Fibroblast of lung (primary cell): ENCODE measurements around the gene HS3ST2. TPM values are rescaled to one million over a fixed set of nuclear protein-coding genes. Genes with fewer than 3 reads are reported as not detected.

Source experiments
- DNase-seq, 2 donors: peaks; one replicate each; pipeline versions ENCODE4 v3.0.0 to v3.0.0-alpha.2; 2010; ENCODE audit warnings: low read depth in 2 of 2
- H2AFZ ChIP-seq: 2 replicates; pipeline ENCODE4 v1.5.1; 2012; ENCODE audit warnings: low read length, control low read depth, inconsistent platforms
- H3K27ac ChIP-seq: 2 replicates; pipeline ENCODE4 v1.5.1; 2011; ENCODE audit warnings: low read length, control low read depth; ENCODE audit not compliant: insufficient read depth
- H3K27me3 ChIP-seq: 2 replicates; pipeline ENCODE4 v1.5.1; 2011; ENCODE audit warnings: mild to moderate bottlenecking, low read length; ENCODE audit not compliant: control insufficient read depth, insufficient read depth
- H3K36me3 ChIP-seq: 2 replicates; pipeline ENCODE4 v1.5.1; 2011; ENCODE audit warnings: low read length; ENCODE audit not compliant: control insufficient read depth, insufficient read depth
- H3K4me1 ChIP-seq: 2 replicates; pipeline ENCODE4 v1.5.1; 2011; ENCODE audit warnings: low read length; ENCODE audit not compliant: control insufficient read depth, insufficient read depth; ENCODE audit errors: extremely low read depth
- H3K4me2 ChIP-seq: 2 replicates; pipeline ENCODE4 v1.5.1; 2011; ENCODE audit warnings: low read length, control low read depth; ENCODE audit not compliant: insufficient read depth; ENCODE audit errors: extremely low read depth
- H3K4me3 ChIP-seq, 4 experiments: fragments of 200-600 bp in 1 of 4; sonication (generic) in 1 of 4; replicated peaks in 1 of 4; 2 replicates each; pipeline ENCODE4 v1.5.1; 2011 to 2016; ENCODE audit warnings: low read length in 4 of 4, low read depth in 3 of 4, mild to moderate bottlenecking in 3 of 4, control low read depth in 2 of 4, inconsistent platforms in 1 of 4, mixed read lengths in 1 of 4; ENCODE audit not compliant: insufficient read depth in 1 of 4; ENCODE audit errors: control extremely low read depth in 1 of 4
- H3K79me2 ChIP-seq: 2 replicates; pipeline ENCODE4 v1.5.1; 2012; ENCODE audit warnings: mild to moderate bottlenecking, low read length, inconsistent platforms; ENCODE audit not compliant: control insufficient read depth, insufficient read depth
- H3K9ac ChIP-seq: 2 replicates; pipeline ENCODE4 v1.5.1; 2011; ENCODE audit warnings: mild to moderate bottlenecking, low read length, control low read depth; ENCODE audit not compliant: insufficient read depth
- H3K9me3 ChIP-seq: 2 replicates; pipeline ENCODE4 v1.5.1; 2012; ENCODE audit warnings: low read depth, low read length; ENCODE audit not compliant: control insufficient read depth, insufficient read depth
- H4K20me1 ChIP-seq: 2 replicates; pipeline ENCODE4 v1.5.1; 2011; ENCODE audit warnings: low read length; ENCODE audit not compliant: control insufficient read depth, insufficient read depth; ENCODE audit errors: extremely low read depth
- EZH2 ChIP-seq: IDR thresholded peaks from 2 replicates; pipeline ENCODE4 v1.5.1; 2012; ENCODE audit warnings: low read length, control low read depth, mild to moderate bottlenecking; ENCODE audit errors: missing control alignments
- polyA plus RNA-seq, 2 donors: library from polyadenylated mRNA; depleted of rRNA in 1 of 2; stranded (reverse) in 1 of 2; unstranded in 1 of 2; fragments of >200 nt; gene quantifications; 2 replicates each; pipeline ENCODE4 v1.2.1, GENCODE V29; 2011 to 2012; ENCODE audit warnings: missing spikeins in 1 of 2
- total RNA-seq: library from RNA; depleted of rRNA; stranded (reverse); fragments of >200 nt; gene quantifications from 2 replicates; pipeline ENCODE4 v1.2.1, GENCODE V29; 2014
- TF ChIP-seq, protein P1 (sequence below), 2 donors: IDR thresholded peaks in 1 of 2; conservative IDR thresholded peaks in 1 of 2; 1 replicate in 1 of 2; 2 replicates in 1 of 2; pipeline ENCODE4 v1.5.1; 2011 to 2012; ENCODE audit warnings: low read length in 2 of 2, control low read depth in 1 of 2, inconsistent platforms in 1 of 2, low read depth in 1 of 2, mild to moderate bottlenecking in 1 of 2

HS3ST2 gene
- total and polyA plus RNA-seq, 2 donors (not counting 1 experiment from before 2014, with no cell fraction given): not detected

GRCh38 chr16:22924492-22924891 lies 110.5 kb downstream of the HS3ST2 start:
- Histone ChIP-seq H3K27me3 (no peaks in the 10 kb centered on the region), H3K9me3 (no peaks in the 10 kb centered on the region), H4K20me1 (no peaks in the 10 kb centered on the region), H2AFZ (no peak overlapping the region), H3K4me1 (no peaks in the 10 kb centered on the region), H3K79me2 (no peaks in the 10 kb centered on the region), H3K36me3 (no peaks in the 10 kb centered on the region), H3K4me3 (no peak overlapping the region), H3K4me2 (no peak overlapping the region), H3K9ac (no peak overlapping the region), H3K27ac (no peak overlapping the region)
- TF ChIP-seq EZH2: no peak
- TF ChIP-seq, protein P1, sequence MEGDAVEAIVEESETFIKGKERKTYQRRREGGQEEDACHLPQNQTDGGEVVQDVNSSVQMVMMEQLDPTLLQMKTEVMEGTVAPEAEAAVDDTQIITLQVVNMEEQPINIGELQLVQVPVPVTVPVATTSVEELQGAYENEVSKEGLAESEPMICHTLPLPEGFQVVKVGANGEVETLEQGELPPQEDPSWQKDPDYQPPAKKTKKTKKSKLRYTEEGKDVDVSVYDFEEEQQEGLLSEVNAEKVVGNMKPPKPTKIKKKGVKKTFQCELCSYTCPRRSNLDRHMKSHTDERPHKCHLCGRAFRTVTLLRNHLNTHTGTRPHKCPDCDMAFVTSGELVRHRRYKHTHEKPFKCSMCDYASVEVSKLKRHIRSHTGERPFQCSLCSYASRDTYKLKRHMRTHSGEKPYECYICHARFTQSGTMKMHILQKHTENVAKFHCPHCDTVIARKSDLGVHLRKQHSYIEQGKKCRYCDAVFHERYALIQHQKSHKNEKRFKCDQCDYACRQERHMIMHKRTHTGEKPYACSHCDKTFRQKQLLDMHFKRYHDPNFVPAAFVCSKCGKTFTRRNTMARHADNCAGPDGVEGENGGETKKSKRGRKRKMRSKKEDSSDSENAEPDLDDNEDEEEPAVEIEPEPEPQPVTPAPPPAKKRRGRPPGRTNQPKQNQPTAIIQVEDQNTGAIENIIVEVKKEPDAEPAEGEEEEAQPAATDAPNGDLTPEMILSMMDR (conservative IDR thresholded peaks at IDR 0.05 in 1 of 2, IDR thresholded peaks at IDR 0.05 in 1 of 2; ENCODE audit: low read depth in 1 of 2, low read length in 2 of 2): no peak
- DNase-seq: no peak

DNA sequence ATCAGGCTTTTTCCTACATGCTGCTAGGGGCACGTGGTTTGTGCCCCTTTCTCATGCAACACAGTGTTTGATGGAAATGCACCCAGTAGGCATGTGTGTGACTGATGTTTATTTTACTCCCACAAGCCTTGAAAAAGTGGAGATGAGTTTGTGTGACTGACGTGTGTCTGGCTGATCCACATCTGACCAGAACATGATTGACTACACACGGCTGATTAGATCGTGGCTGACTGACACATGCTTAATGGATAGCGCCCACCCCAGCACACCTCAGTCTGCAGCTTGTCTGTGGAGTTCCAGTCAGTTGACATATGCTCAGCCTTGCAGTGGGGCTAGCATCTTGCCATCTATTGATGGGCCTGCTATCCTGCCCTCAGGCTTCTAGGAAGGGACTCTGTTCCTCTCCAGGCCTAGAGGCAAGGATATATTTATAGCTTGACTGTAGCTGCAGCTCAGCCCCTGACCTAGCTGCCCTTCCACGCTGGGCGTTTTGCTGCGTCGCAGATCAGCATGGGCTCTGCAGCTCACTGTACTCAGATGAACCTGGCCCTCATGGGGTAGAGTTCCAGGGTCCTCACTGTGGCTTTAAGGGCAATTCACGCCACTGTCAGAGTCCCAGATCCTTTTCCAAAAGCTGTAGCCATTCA lies 112.3 kb downstream of the HS3ST2 start:
- Histone ChIP-seq H3K4me3 (no peak overlapping the region), H3K4me2 (no peak overlapping the region), H3K79me2 (no peaks in the 10 kb centered on the region), H3K9ac (no peak overlapping the region), H4K20me1 (no peaks in the 10 kb centered on the region), H2AFZ (no peak overlapping the region), H3K36me3 (no peaks in the 10 kb centered on the region), H3K9me3 (no peaks in the 10 kb centered on the region), H3K4me1 (no peaks in the 10 kb centered on the region), H3K27ac (no peak overlapping the region), H3K27me3 (no peaks in the 10 kb centered on the region)
- DNase-seq: no peak
- TF ChIP-seq, protein P1 (conservative IDR thresholded peaks at IDR 0.05 in 1 of 2, IDR thresholded peaks at IDR 0.05 in 1 of 2; ENCODE audit: low read depth in 1 of 2, low read length in 2 of 2): no peak
- no peak for TF ChIP-seq EZH2

DNA sequence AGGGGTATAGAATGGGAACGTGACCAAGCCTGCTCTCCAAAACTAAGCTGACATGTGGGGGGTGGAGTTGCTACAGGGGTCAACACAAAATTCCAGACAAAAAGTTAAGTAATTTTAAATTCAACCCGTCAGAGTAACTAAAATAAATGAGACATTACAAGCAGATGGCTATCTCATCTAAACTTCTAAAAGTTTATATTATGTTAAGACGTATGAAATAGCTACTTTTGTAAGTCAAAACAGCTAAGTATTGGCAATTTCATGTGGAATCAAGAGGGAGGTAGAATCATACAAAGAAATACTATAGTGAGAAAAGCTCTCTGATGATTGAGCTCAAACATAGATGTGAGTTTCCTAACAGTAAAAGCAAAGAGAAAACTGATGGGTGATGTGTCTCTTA lies 113.3 kb downstream of the HS3ST2 start:
- H3K9me3 ChIP-seq: no peaks in the 10 kb centered on the region
- no peak for DNase-seq
- TF ChIP-seq, protein P1 (conservative IDR thresholded peaks at IDR 0.05 in 1 of 2, IDR thresholded peaks at IDR 0.05 in 1 of 2; ENCODE audit: low read depth in 1 of 2, low read length in 2 of 2): no peak
- no peak for TF ChIP-seq EZH2
- H4K20me1 ChIP-seq: no peaks in the 10 kb centered on the region
- H3K27me3 ChIP-seq: no peaks in the 10 kb centered on the region
- no peak overlapping the region for H2AFZ ChIP-seq
- no peaks in the 10 kb centered on the region for H3K79me2 ChIP-seq
- no peak overlapping the region for H3K9ac ChIP-seq
- H3K27ac ChIP-seq: no peak overlapping the region
- no peaks in the 10 kb centered on the region for H3K36me3 ChIP-seq
- H3K4me3 ChIP-seq: no peak overlapping the region
- no peaks in the 10 kb centered on the region for H3K4me1 ChIP-seq
- no peak overlapping the region for H3K4me2 ChIP-seq
